ENCODE results near the gene SMYD3.

SMYD3 gene

DNA sequence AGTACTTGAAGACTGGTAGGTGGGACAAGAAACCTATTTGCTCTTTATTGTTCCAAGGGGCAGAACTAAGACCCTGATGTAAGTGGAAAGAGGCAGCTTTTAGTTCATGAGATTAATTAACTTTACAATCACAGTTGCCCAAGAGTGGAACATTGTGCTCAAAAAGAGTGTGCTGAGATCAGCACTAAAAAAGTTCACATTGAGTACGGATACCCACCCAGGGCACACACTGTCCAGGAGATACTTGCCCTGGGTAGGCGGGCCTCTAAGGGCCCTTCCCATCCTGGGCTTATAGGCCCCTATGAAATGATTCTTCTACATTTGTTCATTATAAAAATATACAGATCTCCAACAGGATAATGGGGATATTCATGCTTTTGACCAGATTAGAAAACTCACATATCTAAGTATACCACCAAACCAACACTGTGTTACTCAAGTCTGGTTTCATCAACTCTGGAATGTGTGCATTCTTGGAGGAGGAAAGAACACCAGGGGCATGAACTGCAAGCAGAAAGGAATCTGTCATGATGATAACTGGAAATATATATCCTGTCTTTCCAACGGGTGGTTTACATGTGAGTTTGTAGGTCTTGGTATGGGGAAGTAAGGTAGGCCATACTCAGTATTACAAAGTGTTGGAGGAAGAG lies 626.2 kb downstream of the SMYD3 start:
- H3K9me3 ChIP-seq (ENCODE audit: control insufficient read depth, low read length), result no peaks in the 10 kb centered on the region
- peak; percentile 81 for DNase-seq (ENCODE audit: low read depth)

DNA sequence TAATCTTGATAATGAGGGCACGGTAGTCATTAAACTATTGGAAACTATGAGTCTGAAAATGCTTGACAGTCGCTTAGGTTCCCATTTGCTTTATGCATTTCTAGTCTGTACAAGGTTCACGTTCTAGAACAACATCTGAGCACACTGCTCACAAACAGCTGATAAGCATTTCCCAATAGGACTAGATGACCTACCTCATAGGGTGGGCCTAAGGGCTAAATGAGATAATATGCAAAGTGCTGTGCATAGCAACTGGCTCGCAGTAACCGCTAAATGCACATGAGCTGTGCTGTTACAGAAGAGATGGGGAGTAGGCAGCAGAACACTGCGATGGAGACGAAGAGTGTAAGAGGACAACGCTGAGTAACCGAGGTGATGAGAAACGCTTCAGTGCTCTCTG lies 628.0 kb downstream of the SMYD3 start:
- Histone ChIP-seq H3K4me1 (ENCODE audit: control insufficient read depth, insufficient read depth, low read length) (peaks cover 48% of the 10 kb centered on the region), H3K27me3 (replicated peaks; ENCODE audit: control insufficient read depth, insufficient read depth, low read length) (no peaks in the 10 kb centered on the region), H3K9me3 (ENCODE audit: control insufficient read depth, low read length) (no peaks in the 10 kb centered on the region), H3K36me3 (ENCODE audit: control insufficient read depth, insufficient read depth, low read length, severe bottlenecking) (no peaks in the 10 kb centered on the region), H3K9ac (ENCODE audit: low read length) (no peak overlapping the region), H3K4me3 (ENCODE audit: low read length) (no peak overlapping the region)
- DNase-seq (ENCODE audit: low read depth), result no peak

More for the DNA sequence above, 626.2 kb downstream of the SMYD3 start:
- peak overlapping the region; percentile 21 for H3K4me3 ChIP-seq (ENCODE audit: low read length)
- peak overlapping the region; percentile 55 for H3K9ac ChIP-seq (ENCODE audit: low read length)
- peaks cover 31% of the 10 kb centered on the region for H3K4me1 ChIP-seq (ENCODE audit: control insufficient read depth, insufficient read depth, low read length)
- no peaks in the 10 kb centered on the region for H3K27me3 ChIP-seq (replicated peaks; ENCODE audit: control insufficient read depth, insufficient read depth, low read length)
- no peaks in the 10 kb centered on the region for H3K36me3 ChIP-seq (ENCODE audit: control insufficient read depth, insufficient read depth, low read length, severe bottlenecking)

DNA sequence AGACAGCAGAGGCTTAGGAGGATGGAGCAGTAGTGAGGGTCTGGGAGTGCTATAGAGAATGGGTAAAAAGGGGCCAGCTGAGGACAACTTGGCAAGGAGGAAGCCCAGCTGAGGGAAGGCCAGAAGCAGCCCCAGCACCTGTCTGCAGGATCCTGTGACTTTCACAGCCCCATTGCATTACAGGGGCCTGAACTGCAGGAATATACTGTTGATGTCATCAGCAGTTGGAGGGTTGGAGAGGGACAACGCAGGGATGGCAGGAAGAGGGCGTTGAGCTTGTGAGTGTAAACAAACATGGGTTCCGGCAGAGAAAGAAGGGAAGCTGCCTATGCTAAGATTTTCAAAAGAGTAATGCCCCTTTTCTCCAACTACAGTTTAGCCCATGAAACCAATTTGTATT lies 628.5 kb downstream of the SMYD3 start:
- no peak for DNase-seq (ENCODE audit: low read depth)
- Histone ChIP-seq H3K4me1 (ENCODE audit: control insufficient read depth, insufficient read depth, low read length) (peaks cover 54% of the 10 kb centered on the region), H3K9me3 (ENCODE audit: control insufficient read depth, low read length) (no peaks in the 10 kb centered on the region), H3K9ac (ENCODE audit: low read length) (no peak overlapping the region), H3K27me3 (replicated peaks; ENCODE audit: control insufficient read depth, insufficient read depth, low read length) (no peaks in the 10 kb centered on the region), H3K4me3 (ENCODE audit: low read length) (no peak overlapping the region), H3K36me3 (ENCODE audit: control insufficient read depth, insufficient read depth, low read length, severe bottlenecking) (no peaks in the 10 kb centered on the region)

DNA sequence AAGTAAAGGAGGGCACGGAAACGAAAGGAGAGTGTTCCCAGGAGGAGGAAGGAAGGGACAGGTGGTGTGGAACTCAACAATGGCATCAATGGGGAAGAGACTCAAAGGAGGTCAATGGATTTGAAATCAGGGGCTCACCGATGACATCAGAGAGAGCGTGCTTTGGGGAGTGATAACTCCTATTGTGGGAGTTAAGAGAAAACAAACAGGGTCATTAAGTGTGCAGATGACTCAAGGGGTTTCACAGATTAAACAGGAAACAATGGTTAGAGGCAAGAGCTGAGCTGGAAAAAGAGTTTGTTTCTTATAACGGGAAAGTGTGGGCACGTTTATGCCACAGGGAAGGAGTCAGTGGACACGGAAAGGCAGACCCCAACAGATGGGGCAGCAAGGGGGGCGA lies 629.1 kb downstream of the SMYD3 start:
- no peaks in the 10 kb centered on the region for H3K9me3 ChIP-seq (ENCODE audit: control insufficient read depth, low read length)
- H3K9ac ChIP-seq (ENCODE audit: low read length), result no peak overlapping the region
- H3K4me3 ChIP-seq (ENCODE audit: low read length), result no peak overlapping the region
- H3K36me3 ChIP-seq (ENCODE audit: control insufficient read depth, insufficient read depth, low read length, severe bottlenecking), result no peaks in the 10 kb centered on the region
- no peak for DNase-seq (ENCODE audit: low read depth)
- H3K4me1 ChIP-seq (ENCODE audit: control insufficient read depth, insufficient read depth, low read length), result peaks cover 54% of the 10 kb centered on the region
- no peaks in the 10 kb centered on the region for H3K27me3 ChIP-seq (replicated peaks; ENCODE audit: control insufficient read depth, insufficient read depth, low read length)

DNA sequence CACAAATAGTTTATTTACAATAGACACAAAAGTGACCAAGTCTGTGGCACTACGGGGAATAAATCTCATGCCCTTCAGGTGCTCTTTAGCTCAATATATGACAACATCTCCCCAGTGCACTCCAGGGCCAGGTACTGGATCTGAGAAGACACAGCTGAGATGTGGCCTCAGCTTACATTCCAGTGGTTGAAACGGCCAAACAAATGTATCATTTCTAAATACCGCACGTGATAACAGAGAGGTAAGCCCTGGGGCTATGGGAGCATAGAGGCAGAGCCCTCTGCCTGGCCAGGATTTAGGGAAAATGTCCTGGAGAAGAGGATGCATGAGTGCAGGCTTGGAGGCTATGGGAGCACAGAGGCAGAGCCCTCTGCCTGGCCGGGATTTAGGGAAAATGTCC lies 630.5 kb downstream of the SMYD3 start:
- DNase-seq (ENCODE audit: low read depth), result no peak

GRCh38 chr1:245875581-245876261 lies 631.4 kb downstream of the SMYD3 start:
- H3K36me3 ChIP-seq (ENCODE audit: control insufficient read depth, insufficient read depth, low read length, severe bottlenecking), result no peaks in the 10 kb centered on the region
- peak overlapping the region; percentile 54 for H3K4me3 ChIP-seq (ENCODE audit: low read length)
- DNase-seq (ENCODE audit: low read depth), result peak; percentile 32

More for the DNA sequence above, 630.5 kb downstream of the SMYD3 start:
- H3K4me3 ChIP-seq (ENCODE audit: low read length), result no peak overlapping the region
- H3K27me3 ChIP-seq (replicated peaks; ENCODE audit: control insufficient read depth, insufficient read depth, low read length), result no peaks in the 10 kb centered on the region
- H3K9me3 ChIP-seq (ENCODE audit: control insufficient read depth, low read length), result no peaks in the 10 kb centered on the region
- H3K4me1 ChIP-seq (ENCODE audit: control insufficient read depth, insufficient read depth, low read length), result peaks cover 48% of the 10 kb centered on the region
- no peak overlapping the region for H3K9ac ChIP-seq (ENCODE audit: low read length)
- no peaks in the 10 kb centered on the region for H3K36me3 ChIP-seq (ENCODE audit: control insufficient read depth, insufficient read depth, low read length, severe bottlenecking)

DNA sequence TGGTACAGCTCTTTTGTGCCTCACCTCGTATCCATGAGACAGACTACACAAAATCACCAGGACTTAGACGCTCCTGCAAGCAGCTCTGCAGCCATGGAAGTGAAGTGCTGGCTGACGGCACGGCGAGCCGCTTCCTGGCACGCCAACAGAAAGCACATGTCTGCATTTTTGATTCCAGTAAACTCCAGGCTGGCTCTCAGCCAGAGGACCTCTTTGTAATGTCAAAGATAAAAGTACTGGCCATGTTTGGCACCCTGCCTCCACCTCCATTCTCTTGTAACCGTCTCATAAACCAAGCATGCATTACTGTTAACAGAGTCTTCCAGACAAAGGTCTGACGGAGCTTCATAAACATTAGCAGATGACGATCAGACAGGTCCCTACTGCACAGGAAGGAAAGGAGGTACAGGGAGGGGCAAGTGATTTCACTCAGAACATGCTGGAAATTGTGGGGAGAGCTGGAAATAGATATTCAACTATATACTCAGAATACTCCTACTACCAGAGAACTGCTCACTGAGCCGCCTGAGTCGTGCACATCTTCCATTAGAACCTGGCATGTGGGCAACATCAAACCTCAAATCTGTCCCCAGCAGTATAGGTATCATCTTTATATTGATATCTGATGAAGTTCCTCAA lies 632.0 kb downstream of the SMYD3 start:
- Histone ChIP-seq H3K27me3 (replicated peaks; ENCODE audit: control insufficient read depth, insufficient read depth, low read length) (no peaks in the 10 kb centered on the region), H3K36me3 (ENCODE audit: control insufficient read depth, insufficient read depth, low read length, severe bottlenecking) (no peaks in the 10 kb centered on the region), H3K9ac (ENCODE audit: low read length) (peak overlapping the region; percentile 52), H3K4me3 (ENCODE audit: low read length) (peak overlapping the region; percentile 54), H3K4me1 (ENCODE audit: control insufficient read depth, insufficient read depth, low read length) (peaks cover 33% of the 10 kb centered on the region), H3K9me3 (ENCODE audit: control insufficient read depth, low read length) (no peaks in the 10 kb centered on the region)
- DNase-seq (ENCODE audit: low read depth), result peak; percentile 96

More at GRCh38 chr1:245875581-245876261, 631.4 kb downstream of the SMYD3 start:
- Histone ChIP-seq H3K4me1 (ENCODE audit: control insufficient read depth, insufficient read depth, low read length) (peaks cover 40% of the 10 kb centered on the region), H3K9ac (ENCODE audit: low read length) (peak overlapping the region; percentile 52), H3K27me3 (replicated peaks; ENCODE audit: control insufficient read depth, insufficient read depth, low read length) (no peaks in the 10 kb centered on the region), H3K9me3 (ENCODE audit: control insufficient read depth, low read length) (no peaks in the 10 kb centered on the region)

DNA sequence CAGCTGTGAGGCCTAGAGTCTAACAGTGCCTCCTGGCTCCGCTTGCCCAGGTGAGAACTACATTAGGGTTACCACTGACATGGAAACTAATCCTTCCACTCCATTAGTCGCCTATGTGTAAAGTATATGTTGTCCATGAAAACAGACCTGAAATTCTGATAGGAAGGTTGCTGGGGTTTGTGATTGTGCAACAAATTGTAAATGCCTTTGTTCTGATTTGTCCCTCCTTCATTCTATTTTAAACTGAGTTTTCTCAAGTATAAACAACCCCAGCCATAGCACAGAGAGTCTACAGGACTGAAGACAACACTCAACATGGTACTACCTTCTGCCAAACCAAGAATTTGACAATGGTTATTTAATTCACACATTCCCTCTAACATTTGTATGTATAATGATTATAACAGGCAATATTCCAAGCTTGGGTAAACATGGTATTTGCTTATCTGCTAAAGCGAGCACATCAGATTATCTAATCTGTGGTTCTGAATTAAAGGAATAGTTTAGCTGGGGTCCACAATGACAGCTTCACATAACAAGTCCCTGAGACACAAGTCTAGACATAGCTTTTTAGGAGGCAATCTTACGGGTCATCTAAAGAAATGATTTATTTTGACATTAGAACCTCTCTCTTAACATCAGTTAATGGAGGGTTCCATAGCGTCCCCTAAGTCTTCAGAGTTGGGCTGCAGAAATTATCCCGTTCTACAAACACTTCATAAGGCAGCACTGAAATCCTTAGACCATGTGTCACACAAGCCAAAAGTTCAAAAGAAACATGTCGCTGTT lies 633.0 kb downstream of the SMYD3 start:
- Histone ChIP-seq H3K9me3 (ENCODE audit: control insufficient read depth, low read length) (no peaks in the 10 kb centered on the region), H3K4me1 (ENCODE audit: control insufficient read depth, insufficient read depth, low read length) (peaks cover 31% of the 10 kb centered on the region)
- peak; percentile 32 for DNase-seq (ENCODE audit: low read depth)

DNA sequence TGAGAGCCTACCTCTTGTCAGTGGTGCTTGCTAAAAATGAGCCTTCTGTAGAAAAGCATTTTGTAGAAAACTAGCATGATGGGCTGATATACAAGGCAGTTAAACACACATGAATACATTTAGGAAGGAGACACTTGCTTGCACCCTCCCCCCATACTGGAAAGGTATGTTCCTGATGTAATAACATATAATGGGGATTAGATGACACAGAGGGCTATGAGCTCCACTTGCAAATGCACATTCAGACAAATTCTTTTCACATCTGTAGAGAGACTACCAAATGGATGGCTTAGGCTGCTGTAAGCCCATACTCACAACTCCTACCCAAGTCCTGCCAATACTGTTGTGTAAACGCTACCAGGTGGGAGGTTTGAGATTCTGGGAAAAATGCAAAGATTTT lies 634.0 kb downstream of the SMYD3 start:
- no peaks in the 10 kb centered on the region for H3K36me3 ChIP-seq (ENCODE audit: control insufficient read depth, insufficient read depth, low read length, severe bottlenecking)
- peaks cover 25% of the 10 kb centered on the region for H3K4me1 ChIP-seq (ENCODE audit: control insufficient read depth, insufficient read depth, low read length)
- H3K4me3 ChIP-seq (ENCODE audit: low read length), result no peak overlapping the region
- H3K9ac ChIP-seq (ENCODE audit: low read length), result no peak overlapping the region
- H3K9me3 ChIP-seq (ENCODE audit: control insufficient read depth, low read length), result no peaks in the 10 kb centered on the region
- peak; percentile 33 for DNase-seq (ENCODE audit: low read depth)
- H3K27me3 ChIP-seq (replicated peaks; ENCODE audit: control insufficient read depth, insufficient read depth, low read length), result no peaks in the 10 kb centered on the region

More for the DNA sequence above, 633.0 kb downstream of the SMYD3 start:
- Histone ChIP-seq H3K27me3 (replicated peaks; ENCODE audit: control insufficient read depth, insufficient read depth, low read length) (no peaks in the 10 kb centered on the region), H3K36me3 (ENCODE audit: control insufficient read depth, insufficient read depth, low read length, severe bottlenecking) (no peaks in the 10 kb centered on the region), H3K4me3 (ENCODE audit: low read length) (peak overlapping the region; percentile 54), H3K9ac (ENCODE audit: low read length) (peak overlapping the region; percentile 52)

DNA sequence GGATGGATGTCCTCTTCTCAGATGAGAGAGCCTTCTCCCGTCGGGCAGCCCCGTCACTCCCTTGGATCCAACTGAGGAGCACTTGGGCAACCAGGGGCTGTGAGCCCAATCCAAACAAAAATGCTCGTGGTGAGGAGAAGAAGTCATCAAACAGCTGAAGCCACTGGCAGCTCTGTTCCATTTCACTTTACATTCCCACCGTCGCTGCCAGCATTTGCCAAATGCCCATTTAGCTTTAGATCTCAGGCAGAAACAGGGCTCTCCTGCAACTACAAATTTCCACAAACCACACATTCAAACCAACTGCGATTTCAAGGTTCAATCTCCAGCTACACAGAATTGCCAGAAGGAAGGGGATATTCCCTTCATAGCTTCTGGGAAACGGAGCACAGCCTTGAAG lies 634.6 kb downstream of the SMYD3 start:
- no peak for DNase-seq (ENCODE audit: low read depth)

DNA sequence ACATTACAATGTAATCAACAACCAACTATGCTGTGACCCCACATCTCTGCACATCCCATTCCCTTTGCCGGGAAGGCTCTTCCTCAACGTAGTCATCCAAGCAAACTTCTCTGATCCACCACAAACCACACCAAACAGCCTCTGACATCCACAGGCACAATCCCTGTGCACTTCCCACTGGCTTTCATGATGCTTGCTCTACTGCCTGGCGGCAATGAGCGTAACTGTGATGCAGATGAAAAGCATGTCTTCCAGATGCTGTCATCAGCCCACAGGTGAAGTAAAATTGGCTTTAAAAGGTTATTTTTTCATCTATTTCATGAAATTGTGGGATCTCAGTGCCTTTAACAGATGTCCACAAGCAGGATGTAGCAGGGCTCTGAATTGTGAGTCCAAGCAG lies 635.2 kb downstream of the SMYD3 start:
- no peaks in the 10 kb centered on the region for H3K36me3 ChIP-seq (ENCODE audit: control insufficient read depth, insufficient read depth, low read length, severe bottlenecking)
- no peak overlapping the region for H3K4me3 ChIP-seq (ENCODE audit: low read length)
- no peaks in the 10 kb centered on the region for H3K9me3 ChIP-seq (ENCODE audit: control insufficient read depth, low read length)
- no peak overlapping the region for H3K9ac ChIP-seq (ENCODE audit: low read length)
- H3K4me1 ChIP-seq (ENCODE audit: control insufficient read depth, insufficient read depth, low read length), result peaks cover 25% of the 10 kb centered on the region
- DNase-seq (ENCODE audit: low read depth), result peak; percentile 54
- no peaks in the 10 kb centered on the region for H3K27me3 ChIP-seq (replicated peaks; ENCODE audit: control insufficient read depth, insufficient read depth, low read length)

More for the DNA sequence above, 634.6 kb downstream of the SMYD3 start:
- Histone ChIP-seq H3K27me3 (replicated peaks; ENCODE audit: control insufficient read depth, insufficient read depth, low read length) (no peaks in the 10 kb centered on the region), H3K9ac (ENCODE audit: low read length) (no peak overlapping the region), H3K4me3 (ENCODE audit: low read length) (no peak overlapping the region), H3K9me3 (ENCODE audit: control insufficient read depth, low read length) (no peaks in the 10 kb centered on the region), H3K4me1 (ENCODE audit: control insufficient read depth, insufficient read depth, low read length) (peaks cover 25% of the 10 kb centered on the region), H3K36me3 (ENCODE audit: control insufficient read depth, insufficient read depth, low read length, severe bottlenecking) (no peaks in the 10 kb centered on the region)

Measured in adipocyte (in vitro differentiated cells).